Smooth muscle cell (in vitro differentiated cells): ENCODE measurements around the gene AP5Z1. TPM values are rescaled to one million over a fixed set of nuclear protein-coding genes. Genes with fewer than 3 reads are reported as not detected.

Experiments
- DNase-seq: peaks from one replicate; lab custom pipeline; 2025; ENCODE audit not compliant: unreplicated experiment; lab: John Stamatoyannopoulos, UW
- H2AFZ ChIP-seq: fragments of 200-600 bp; sonication (generic); 2 replicates; pipeline ENCODE4 v1.6.0; 2016; ENCODE audit warnings: antibody characterized with exemption, low read depth, mild to moderate bottlenecking
- H3F3A ChIP-seq: fragments of 200-600 bp; sonication (generic); 2 replicates; pipeline ENCODE4 v1.6.0; 2017; ENCODE audit warnings: antibody characterized with exemption, low read depth
- H3K27ac ChIP-seq: fragments of 200-600 bp; sonication (generic); 2 replicates; pipeline ENCODE4 v1.5.1; 2016; ENCODE audit warnings: low read depth, mild to moderate bottlenecking
- H3K27me3 ChIP-seq: fragments of 200-600 bp; sonication (generic); 2 replicates; pipeline ENCODE4 v1.6.1; 2016; ENCODE audit warnings: low read depth, mild to moderate bottlenecking
- H3K36me3 ChIP-seq: fragments of 200-600 bp; sonication (generic); 2 replicates; pipeline ENCODE4 v1.5.1; 2016; ENCODE audit warnings: low read depth
- H3K4me1 ChIP-seq: fragments of 200-600 bp; sonication (generic); 2 replicates; pipeline ENCODE4 v1.5.1; 2016; ENCODE audit warnings: low read depth
- H3K4me2 ChIP-seq: fragments of 200-600 bp; sonication (generic); 2 replicates; pipeline ENCODE4 v1.6.0; 2016; ENCODE audit warnings: mild to moderate bottlenecking
- H3K4me3 ChIP-seq: fragments of 200-600 bp; sonication (generic); 2 replicates; pipeline ENCODE4 v1.5.1; 2016; ENCODE audit warnings: mild to moderate bottlenecking
- H3K79me2 ChIP-seq: fragments of 200-600 bp; sonication (generic); 2 replicates; pipeline ENCODE4 v1.6.0; 2016; ENCODE audit warnings: low read depth, mild to moderate bottlenecking
- H3K9ac ChIP-seq: fragments of 200-600 bp; sonication (generic); 2 replicates; pipeline ENCODE4 v1.6.0; 2016; ENCODE audit warnings: low read depth
- H3K9me3 ChIP-seq: fragments of 200-600 bp; sonication (generic); replicated peaks from 2 replicates; pipeline ENCODE4 v1.5.1; 2016; ENCODE audit warnings: low read depth
- H4K20me1 ChIP-seq: fragments of 200-600 bp; sonication (generic); 2 replicates; pipeline ENCODE4 v1.6.0; 2016; ENCODE audit warnings: low read depth
- CTCF ChIP-seq: fragments of 200-600 bp; sonication (generic); IDR thresholded peaks from 2 replicates; pipeline ENCODE4 v1.5.1; 2017; ENCODE audit warnings: borderline replicate concordance, mild to moderate bottlenecking, antibody characterized with exemption; ENCODE audit not compliant: insufficient read depth, poor library complexity, severe bottlenecking
- WGBS: methylation state at CpG from one replicate; pipeline ENCODE4 v1.1.7; 2016; ENCODE audit warnings: low lambda C conversion rate; 5-methylcytosine and 5-hydroxymethylcytosine counted together
- polyA plus RNA-seq: library from polyadenylated mRNA; unstranded; fragments of >200 nt; fragmentation: Nextera tagmentation; extraction: Ambion mirVana; gene quantifications from 2 replicates; pipeline ENCODE4 v1.2.1, GENCODE V29; 2016
- total RNA-seq: library from RNA; depleted of rRNA; stranded (reverse); fragments of >200 nt; gene quantifications from 2 replicates; pipeline ENCODE4 v1.2.3, GENCODE V29; 2014

AP5Z1 gene
- total and polyA plus RNA-seq, 2 experiments from 2014 or later = 16.6 to 37.6 TPM

GRCh38 chr7:4831723-4832495 lies 56.5 kb downstream of the AP5Z1 start:
- WGBS = 86% methylated on average over 17 of the region's 17 CpGs
- no peaks in the 10 kb centered on the region for H3K36me3 ChIP-seq
- no peaks in the 10 kb centered on the region for H3K9me3 ChIP-seq
- no peak for TF ChIP-seq CTCF
- no peaks in the 10 kb centered on the region for H3F3A ChIP-seq
- H3K9ac ChIP-seq = no peak overlapping the region
- no peak overlapping the region for H3K27ac ChIP-seq
- no peaks in the 10 kb centered on the region for H4K20me1 ChIP-seq
- H3K4me3 ChIP-seq = no peak overlapping the region
- no peaks in the 10 kb centered on the region for H3K4me1 ChIP-seq
- no peak overlapping the region for H2AFZ ChIP-seq
- H3K27me3 ChIP-seq = no peaks in the 10 kb centered on the region
- no peak for DNase-seq
- H3K4me2 ChIP-seq = no peak overlapping the region
- H3K79me2 ChIP-seq = no peaks in the 10 kb centered on the region

DNA sequence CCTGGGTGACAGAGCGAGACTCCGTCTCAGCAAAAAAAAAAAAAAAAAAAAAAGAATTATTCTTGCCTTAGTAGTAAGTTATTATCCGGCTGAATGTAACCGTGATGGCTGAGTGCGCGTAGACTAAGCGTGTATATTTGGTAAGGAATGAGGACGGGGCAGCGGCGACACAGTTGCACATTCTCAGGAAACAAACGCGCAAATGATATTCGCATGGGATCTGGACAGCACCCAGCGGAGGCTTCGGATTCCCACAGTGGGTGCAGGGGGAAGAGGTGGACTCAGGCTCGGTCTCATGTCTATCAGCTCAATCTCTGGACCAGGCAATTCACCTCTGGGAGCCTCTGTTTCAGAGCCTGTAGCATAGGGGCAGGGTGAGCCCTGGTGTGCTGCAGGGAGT lies 57.3 kb downstream of the AP5Z1 start:
- H3K9ac ChIP-seq = no peak overlapping the region
- 96% methylated on average over 16 of the region's 16 CpGs for WGBS
- no peak for DNase-seq
- H3K79me2 ChIP-seq = no peaks in the 10 kb centered on the region
- H3K4me1 ChIP-seq = peaks cover 4% of the 10 kb centered on the region
- no peaks in the 10 kb centered on the region for H3K27me3 ChIP-seq
- no peak overlapping the region for H3K4me3 ChIP-seq
- no peaks in the 10 kb centered on the region for H4K20me1 ChIP-seq
- no peaks in the 10 kb centered on the region for H3K36me3 ChIP-seq
- no peak overlapping the region for H2AFZ ChIP-seq
- no peak overlapping the region for H3K4me2 ChIP-seq
- H3K27ac ChIP-seq = no peak overlapping the region
- H3F3A ChIP-seq = no peaks in the 10 kb centered on the region
- no peak for TF ChIP-seq CTCF
- H3K9me3 ChIP-seq = no peaks in the 10 kb centered on the region

- Histone ChIP-seq H4K20me1 (no peaks in the 10 kb centered on the region), H3K4me2 (no peak overlapping the region), H3K9ac (no peak overlapping the region), H3K36me3 (no peaks in the 10 kb centered on the region), H3K27ac (no peak overlapping the region), H3K27me3 (no peaks in the 10 kb centered on the region), H2AFZ (no peak overlapping the region), H3K9me3 (no peaks in the 10 kb centered on the region), H3K4me3 (no peak overlapping the region), H3K79me2 (no peaks in the 10 kb centered on the region), H3F3A (no peaks in the 10 kb centered on the region), H3K4me1 (peaks cover 6% of the 10 kb centered on the region)
- TF ChIP-seq CTCF = no peak
- whole genome bisulfite sequencing = 89% methylated on average over 17 of the region's 17 CpGs
- DNase-seq = no peak
These were observed 57.8 kb downstream of the AP5Z1 start for GRCh38 chr7:4833176-4833575.
